Transverse colon (tissue), 3 donors: ENCODE data around the gene PFKFB4.

Source experiments
- POLR2A ChIP-seq: fragments of 450-650 bp; IDR thresholded peaks from one replicate; pipeline ENCODE4 v1.6.1; 2016; ENCODE audit warnings: antibody characterized with exemption, mild to moderate bottlenecking, moderate library complexity
- TF ChIP-seq, protein P1 (sequence below), 5 experiments: fragments of 200-600 bp in 3 of 5; fragments of 450-650 bp in 2 of 5; sonication (generic) in 3 of 5; IDR thresholded peaks; 1 replicate in 2 of 5; 2 replicates in 3 of 5; pipeline ENCODE4 v1.5.1; 2016 to 2017; ENCODE audit warnings: antibody characterized with exemption in 5 of 5, inconsistent platforms in 3 of 5, mild to moderate bottlenecking in 2 of 5, moderate library complexity in 1 of 5

DNA sequence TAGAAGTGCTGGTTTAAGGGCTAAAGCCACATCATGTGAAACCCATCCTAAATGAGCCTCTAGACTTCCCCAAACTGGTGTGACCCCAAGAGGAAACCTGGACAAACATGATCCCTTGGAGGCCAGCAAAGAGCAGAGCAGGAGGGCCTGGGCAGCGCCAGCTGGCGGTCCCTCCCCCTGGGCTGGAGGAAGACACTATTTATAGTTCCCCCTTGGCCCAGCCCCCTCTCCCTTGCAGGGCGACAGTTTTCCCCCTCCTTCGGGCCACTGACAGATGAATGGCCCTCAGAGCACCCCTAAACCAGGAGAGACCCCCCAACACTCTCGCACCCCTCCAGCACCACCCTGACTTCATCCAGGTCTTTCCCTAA is 4.0 kb upstream of the PFKFB4 start:
- TF ChIP-seq, protein P1, sequence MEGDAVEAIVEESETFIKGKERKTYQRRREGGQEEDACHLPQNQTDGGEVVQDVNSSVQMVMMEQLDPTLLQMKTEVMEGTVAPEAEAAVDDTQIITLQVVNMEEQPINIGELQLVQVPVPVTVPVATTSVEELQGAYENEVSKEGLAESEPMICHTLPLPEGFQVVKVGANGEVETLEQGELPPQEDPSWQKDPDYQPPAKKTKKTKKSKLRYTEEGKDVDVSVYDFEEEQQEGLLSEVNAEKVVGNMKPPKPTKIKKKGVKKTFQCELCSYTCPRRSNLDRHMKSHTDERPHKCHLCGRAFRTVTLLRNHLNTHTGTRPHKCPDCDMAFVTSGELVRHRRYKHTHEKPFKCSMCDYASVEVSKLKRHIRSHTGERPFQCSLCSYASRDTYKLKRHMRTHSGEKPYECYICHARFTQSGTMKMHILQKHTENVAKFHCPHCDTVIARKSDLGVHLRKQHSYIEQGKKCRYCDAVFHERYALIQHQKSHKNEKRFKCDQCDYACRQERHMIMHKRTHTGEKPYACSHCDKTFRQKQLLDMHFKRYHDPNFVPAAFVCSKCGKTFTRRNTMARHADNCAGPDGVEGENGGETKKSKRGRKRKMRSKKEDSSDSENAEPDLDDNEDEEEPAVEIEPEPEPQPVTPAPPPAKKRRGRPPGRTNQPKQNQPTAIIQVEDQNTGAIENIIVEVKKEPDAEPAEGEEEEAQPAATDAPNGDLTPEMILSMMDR (IDR thresholded peaks at IDR 0.05) = no peak
- TF ChIP-seq POLR2A = no peak
